ENCODE data around the gene HORMAD2. TPM values are rescaled to one million over a fixed set of nuclear protein-coding genes. Genes with fewer than 3 reads are reported as not detected.

Gene HORMAD2
- total RNA-seq, 1 experiment from 2014 or later: not detected

DNA sequence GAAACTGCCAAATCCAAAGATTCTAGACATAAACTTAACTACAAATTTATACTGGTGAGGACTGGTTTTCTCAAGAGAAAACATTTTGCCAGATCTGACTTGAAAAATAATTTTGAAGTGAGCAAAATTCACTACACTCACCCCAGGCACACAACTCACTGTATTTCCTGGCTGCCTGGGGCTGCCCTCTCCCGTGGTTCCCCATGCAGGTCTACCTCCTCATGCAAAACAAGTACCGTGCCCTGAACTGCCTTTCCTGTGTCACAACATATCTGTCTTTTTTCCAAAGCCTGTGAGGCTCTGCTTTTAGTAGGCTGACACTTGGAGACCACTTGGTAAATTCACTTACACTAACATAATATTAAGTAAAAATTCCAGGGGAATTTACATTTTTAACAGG, 89.9 kb downstream of the HORMAD2 start:
- TF ChIP-seq CTCF (conservative IDR thresholded peaks at IDR 0.05; ENCODE audit: low read depth, low read length): no peak
- TF ChIP-seq EZH2 (IDR thresholded peaks at IDR 0.05; ENCODE audit: borderline replicate concordance, low read depth, low read length, poor library complexity, severe bottlenecking): no peak
- no peak for DNase-seq (ENCODE audit: low spot score)
- no peaks in the 10 kb centered on the region for H3K9me3 ChIP-seq (ENCODE audit: low read depth, low read length, poor library complexity, severe bottlenecking)
- no TSS peak for BruUV-seq (replicated peaks)
- H3K4me3 ChIP-seq (ENCODE audit: low read depth, low read length, poor library complexity, severe bottlenecking): no peak overlapping the region
- peaks cover 5% of the 10 kb centered on the region for H3K27me3 ChIP-seq (replicated peaks; ENCODE audit: insufficient read depth, low read depth, low read length, poor library complexity)
- ChIA-PET POLR2A (ENCODE audit: low non-redundant PET) (no interaction called here), CTCF (no interaction called here)
- no peaks in the 10 kb centered on the region for H3K4me1 ChIP-seq (ENCODE audit: insufficient read depth, low read length, poor library complexity, severe bottlenecking)
- no peak overlapping the region for H3K27ac ChIP-seq (ENCODE audit: low read depth, low read length, poor library complexity, severe bottlenecking)
- H3K36me3 ChIP-seq (ENCODE audit: insufficient read depth, low read length, poor library complexity, severe bottlenecking): no peaks in the 10 kb centered on the region
- intact Hi-C loops (cut with micrococcal nuclease; ENCODE audit: unreplicated experiment): no loop called here

- Histone ChIP-seq H3K27me3 (replicated peaks; ENCODE audit: insufficient read depth, low read depth, low read length, poor library complexity) (peaks cover 5% of the 10 kb centered on the region), H3K4me3 (ENCODE audit: low read depth, low read length, poor library complexity, severe bottlenecking) (no peak overlapping the region), H3K4me1 (ENCODE audit: insufficient read depth, low read length, poor library complexity, severe bottlenecking) (no peaks in the 10 kb centered on the region), H3K27ac (ENCODE audit: low read depth, low read length, poor library complexity, severe bottlenecking) (no peak overlapping the region), H3K9me3 (ENCODE audit: low read depth, low read length, poor library complexity, severe bottlenecking) (no peaks in the 10 kb centered on the region), H3K36me3 (ENCODE audit: insufficient read depth, low read length, poor library complexity, severe bottlenecking) (no peaks in the 10 kb centered on the region)
- CTCF ChIA-PET: no interaction called here
- no peak for DNase-seq (ENCODE audit: low spot score)
- POLR2A ChIA-PET (ENCODE audit: low non-redundant PET): no interaction called here
- BruUV-seq (replicated peaks): no TSS peak
- TF ChIP-seq EZH2 (IDR thresholded peaks at IDR 0.05; ENCODE audit: borderline replicate concordance, low read depth, low read length, poor library complexity, severe bottlenecking): no peak
- no peak for TF ChIP-seq CTCF (conservative IDR thresholded peaks at IDR 0.05; ENCODE audit: low read depth, low read length)
- intact Hi-C loops (cut with micrococcal nuclease; ENCODE audit: unreplicated experiment): no loop called here
Measured at GRCh38 chr22:30171008-30171407, 90.7 kb downstream of the HORMAD2 start.

- no peak for DNase-seq (ENCODE audit: low spot score)
- intact Hi-C loops (cut with micrococcal nuclease; ENCODE audit: unreplicated experiment): no loop called here
- Histone ChIP-seq H3K4me1 (ENCODE audit: insufficient read depth, low read length, poor library complexity, severe bottlenecking) (no peaks in the 10 kb centered on the region), H3K4me3 (ENCODE audit: low read depth, low read length, poor library complexity, severe bottlenecking) (no peak overlapping the region), H3K27ac (ENCODE audit: low read depth, low read length, poor library complexity, severe bottlenecking) (no peak overlapping the region), H3K27me3 (replicated peaks; ENCODE audit: insufficient read depth, low read depth, low read length, poor library complexity) (no peaks in the 10 kb centered on the region), H3K9me3 (ENCODE audit: low read depth, low read length, poor library complexity, severe bottlenecking) (no peaks in the 10 kb centered on the region), H3K36me3 (ENCODE audit: insufficient read depth, low read length, poor library complexity, severe bottlenecking) (no peaks in the 10 kb centered on the region)
- CTCF ChIA-PET: no interaction called here
- no TSS peak for BruUV-seq (replicated peaks)
- POLR2A ChIA-PET (ENCODE audit: low non-redundant PET): no interaction called here
- no peak for TF ChIP-seq CTCF (conservative IDR thresholded peaks at IDR 0.05; ENCODE audit: low read depth, low read length)
Measured at GRCh38 chr22:30175690-30176288, 95.5 kb downstream of the HORMAD2 start.
